Naive thymus-derived CD8-positive, alpha-beta T cell (primary cell): ENCODE measurements around the gene MTRFR. TPM values are rescaled to one million over a fixed set of nuclear protein-coding genes. Genes with fewer than 3 reads are reported as not detected.
"Not testable (repeated sequence)": the region's sequence is repeated elsewhere in the genome, so short reads cannot be mapped to it uniquely, and the experiment has no call there.

Source experiments
- ATAC-seq, 2 donors: fragments of 150-1000 bp; cut with Tn5 transposase in 1 of 2; sonication (Bioruptor Pico), chemical (Tn5 transposase) in 1 of 2; 1 replicate in 1 of 2; 2 replicates in 1 of 2; pipeline ENCODE4 v1.10.0; 2021; ENCODE audit warnings: mild to moderate bottlenecking in 2 of 2, moderate library complexity in 2 of 2
- POLR2A ChIA-PET: fragments of 350-600 bp; sonication (Branson Sonifier 250); formaldehyde crosslinking; loops from one replicate; lab custom pipeline; 2021; ENCODE audit warnings: antibody characterized with exemption; lab: Charles Lee
- DNase-seq, 10 donors: peaks; one replicate each; pipeline versions ENCODE4 v3.0.0 to v3.0.0-alpha.2; 2020 to 2022
- H3K27ac Mint-ChIP-seq, 10 donors: one replicate each; pipeline ENCODE4 v1.8.0; 2020 to 2022; ENCODE audit warnings: mild to moderate bottlenecking in 10 of 10, mixed read lengths in 10 of 10, moderate library complexity in 4 of 10, inconsistent platforms in 1 of 10
- H3K27me3 Mint-ChIP-seq, 5 donors: one replicate each; pipeline ENCODE4 v1.8.0; 2021 to 2022; ENCODE audit warnings: mixed read lengths in 5 of 5
- H3K36me3 Mint-ChIP-seq, 3 donors: one replicate each; pipeline ENCODE4 v1.8.0; 2020 to 2022; ENCODE audit warnings: mixed read lengths in 3 of 3, mild to moderate bottlenecking in 2 of 3, inconsistent platforms in 1 of 3
- H3K4me1 Mint-ChIP-seq, 4 donors: one replicate each; pipeline ENCODE4 v1.8.0; 2021 to 2022; ENCODE audit warnings: mixed read lengths in 4 of 4
- H3K4me3 Mint-ChIP-seq, 10 donors: one replicate each; pipeline ENCODE4 v1.8.0; 2020 to 2022; ENCODE audit warnings: mild to moderate bottlenecking in 10 of 10, mixed read lengths in 10 of 10, moderate library complexity in 6 of 10, inconsistent platforms in 1 of 10
- H3K9me3 Mint-ChIP-seq, 9 donors: one replicate each; pipeline ENCODE4 v1.8.0; 2020 to 2022; ENCODE audit warnings: mixed read lengths in 9 of 9, mild to moderate bottlenecking in 3 of 9, inconsistent platforms in 1 of 9, moderate library complexity in 1 of 9
- polyA plus RNA-seq, 3 donors: library from polyadenylated mRNA; unstranded; fragments of 300-500 nt; fragmentation: Illumina TruSeq; gene quantifications; one replicate each; pipeline ENCODE4 v1.2.3, GENCODE V29; 2021
- total RNA-seq, 8 experiments: library from RNA in 2 of 8; stranded (reverse) in 2 of 8; gene quantifications; one replicate each; pipeline ENCODE4 v1.2.3 and lab custom pipeline; 2021 to 2026

Gene MTRFR
- total and polyA plus RNA-seq, 5 experiments from 2014 or later, result 45.2 to 63.6 (median 61.0) TPM

GRCh38 chr12:123250471-123251383 lies 17.5 kb downstream of the MTRFR start:
- POLR2A ChIA-PET, result interaction anchor here (1.2 kb wide), 1 partner anchor 17 kb away, joined by 11 read pairs; the partner anchor contains the start of genes MPHOSPH9 and MTRFR
- Mint-ChIP-seq H3K9me3 (peaks cover 0 to 5% (median 0%) of the 10 kb centered on the region in 9 donors), H3K4me1 (peaks cover 36 to 68% (median 62%) of the 10 kb centered on the region in 4 donors), H3K27me3 (no peaks in the 10 kb centered on the region), H3K36me3 (peaks cover 0 to 68% (median 16%) of the 10 kb centered on the region in 3 donors), H3K27ac (peak overlapping the region; percentile 63 to 89 (median 74)), H3K4me3 (peak overlapping the region in 8 of 10 donors; percentile 26 to 68 (median 48))
- ATAC-seq, result no peak
- no peak for DNase-seq

DNA sequence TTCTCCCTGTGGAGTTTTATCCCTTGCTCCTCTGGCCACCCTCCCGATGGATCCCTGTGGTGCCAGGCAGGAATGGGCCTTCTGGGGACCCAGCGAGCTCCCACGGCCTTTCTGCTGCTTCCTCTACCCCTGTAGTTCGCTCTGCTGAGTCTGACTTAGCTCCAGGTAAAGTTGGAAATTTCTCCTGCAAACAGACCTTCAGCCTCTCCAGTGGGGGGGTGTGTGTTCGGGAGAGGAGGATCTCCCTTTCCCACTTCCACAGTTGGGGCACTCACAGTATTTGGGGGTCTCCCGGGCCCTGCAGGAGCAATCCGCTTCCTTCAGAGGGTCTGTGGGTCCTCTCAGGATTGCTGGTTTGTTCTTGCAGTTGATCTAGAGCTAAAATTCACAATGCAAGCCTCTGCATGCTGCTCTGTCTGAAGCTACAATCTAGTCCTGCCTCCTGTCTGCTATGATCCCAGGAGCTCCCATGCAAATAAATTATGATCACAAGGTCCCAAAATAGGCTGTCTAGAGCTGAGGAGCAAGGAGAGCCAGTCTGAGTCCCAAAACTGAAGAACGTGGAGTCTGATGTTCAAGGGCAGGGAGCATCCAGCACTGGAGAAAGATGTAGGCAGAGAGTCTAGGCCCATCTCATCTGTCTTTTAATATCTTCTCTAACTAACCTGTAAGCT lies 18.3 kb downstream of the MTRFR start:
- ATAC-seq (no peak), DNase-seq (no peak)
- H3K9me3 Mint-ChIP-seq, result peaks cover 0 to 5% (median 0%) of the 10 kb centered on the region in 9 donors
- peak overlapping the region in 4 of 10 donors; percentile 26 to 57 (median 38) for H3K4me3 Mint-ChIP-seq
- H3K27me3 Mint-ChIP-seq, result no peaks in the 10 kb centered on the region
- peaks cover 0 to 72% (median 16%) of the 10 kb centered on the region in 3 donors for H3K36me3 Mint-ChIP-seq
- H3K4me1 Mint-ChIP-seq, result peaks cover 35 to 63% (median 55%) of the 10 kb centered on the region in 4 donors
- POLR2A ChIA-PET, result interaction anchor here (1.2 kb wide), 1 partner anchor 18 kb away, joined by 11 read pairs; the partner anchor contains the start of genes MPHOSPH9 and MTRFR
- H3K27ac Mint-ChIP-seq, result peak overlapping the region in 9 of 10 donors; percentile 5 to 89 (median 66)

DNA sequence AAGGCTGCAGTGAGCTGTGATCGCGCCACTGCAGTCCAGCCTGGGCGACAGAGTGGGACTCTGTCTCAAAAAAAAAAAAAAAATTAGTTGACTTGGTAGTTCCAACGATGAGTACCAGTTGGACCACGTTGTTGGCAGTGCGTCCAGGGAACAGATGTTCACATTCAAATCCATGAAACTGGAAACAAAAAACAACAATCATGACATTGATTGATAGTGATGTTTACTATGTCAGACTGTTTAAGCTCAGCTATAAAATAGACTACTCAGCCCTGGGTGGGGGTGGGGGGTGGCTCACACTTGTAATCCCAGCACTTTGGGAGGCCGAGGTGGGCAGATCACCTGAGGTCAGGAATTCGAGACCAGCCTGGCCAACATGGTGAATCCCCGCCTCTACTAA lies 19.1 kb downstream of the MTRFR start:
- not testable (repeated sequence) for ATAC-seq, H3K4me3 Mint-ChIP-seq, H3K9me3 Mint-ChIP-seq, DNase-seq, H3K27me3 Mint-ChIP-seq
- Mint-ChIP-seq H3K4me1 (peaks cover 30 to 55% (median 48%) of the 10 kb centered on the region in 4 donors), H3K36me3 (peaks cover 0 to 73% (median 20%) of the 10 kb centered on the region in 3 donors), H3K27ac (peak overlapping the region in 2 of 10 donors; percentile 34 to 73)
- POLR2A ChIA-PET, result interaction anchor here (1.6 kb wide), 1 partner anchor 10 kb away, joined by 4 read pairs; no protein-coding TSS in a partner anchor

DNA sequence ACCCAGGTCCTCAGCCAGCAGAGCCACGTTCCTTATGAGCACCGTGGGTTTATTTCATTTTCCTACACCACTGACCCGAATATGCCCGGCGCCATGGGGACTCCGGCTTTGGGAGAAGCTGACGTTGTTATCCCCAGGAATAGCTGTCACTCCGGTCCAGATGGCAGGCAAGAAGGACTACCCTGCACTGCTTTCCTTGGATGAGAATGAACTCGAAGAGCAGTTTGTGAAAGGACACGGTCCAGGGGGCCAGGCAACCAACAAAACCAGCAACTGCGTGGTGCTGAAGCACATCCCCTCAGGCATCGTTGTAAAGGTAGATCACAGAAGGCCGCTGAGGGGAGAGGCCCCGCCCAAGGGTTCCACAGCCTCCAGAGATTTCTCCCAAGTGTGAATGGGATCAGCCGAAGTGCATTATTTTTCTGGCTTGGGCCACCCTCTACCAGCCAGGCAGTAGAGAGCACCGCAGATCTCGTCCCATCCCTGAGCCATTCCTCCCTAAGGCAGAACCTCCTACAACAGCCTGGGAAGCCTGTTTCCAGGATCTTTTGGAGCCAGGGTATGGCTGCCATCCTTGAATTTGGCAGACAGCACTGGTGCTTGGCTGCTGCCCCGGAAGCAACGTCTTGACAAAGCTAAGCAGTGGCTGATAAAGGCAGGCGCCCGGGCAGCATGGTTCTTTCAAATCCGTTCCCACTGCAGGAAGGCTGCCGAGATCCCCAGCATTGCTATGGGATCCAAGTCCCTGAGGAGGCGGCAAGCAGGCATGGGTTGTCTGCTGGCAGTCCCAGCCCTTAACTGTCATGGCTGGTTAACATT lies 20.6 kb downstream of the MTRFR start:
- Mint-ChIP-seq H3K4me3 (no peak overlapping the region), H3K4me1 (peaks cover 24 to 40% (median 34%) of the 10 kb centered on the region in 4 donors), H3K36me3 (peaks cover 0 to 69% (median 12%) of the 10 kb centered on the region in 3 donors), H3K27ac (peak overlapping the region in 4 of 10 donors; percentile 20 to 68 (median 46)), H3K9me3 (no peaks in the 10 kb centered on the region), H3K27me3 (no peaks in the 10 kb centered on the region)
- DNase-seq (no peak), ATAC-seq (no peak)
- POLR2A ChIA-PET, result interaction anchor here (0.5 to 1.6 kb wide), 2 partner anchors 12 to 458 kb away, joined by 3 to 4 read pairs; no protein-coding TSS in a partner anchor

DNA sequence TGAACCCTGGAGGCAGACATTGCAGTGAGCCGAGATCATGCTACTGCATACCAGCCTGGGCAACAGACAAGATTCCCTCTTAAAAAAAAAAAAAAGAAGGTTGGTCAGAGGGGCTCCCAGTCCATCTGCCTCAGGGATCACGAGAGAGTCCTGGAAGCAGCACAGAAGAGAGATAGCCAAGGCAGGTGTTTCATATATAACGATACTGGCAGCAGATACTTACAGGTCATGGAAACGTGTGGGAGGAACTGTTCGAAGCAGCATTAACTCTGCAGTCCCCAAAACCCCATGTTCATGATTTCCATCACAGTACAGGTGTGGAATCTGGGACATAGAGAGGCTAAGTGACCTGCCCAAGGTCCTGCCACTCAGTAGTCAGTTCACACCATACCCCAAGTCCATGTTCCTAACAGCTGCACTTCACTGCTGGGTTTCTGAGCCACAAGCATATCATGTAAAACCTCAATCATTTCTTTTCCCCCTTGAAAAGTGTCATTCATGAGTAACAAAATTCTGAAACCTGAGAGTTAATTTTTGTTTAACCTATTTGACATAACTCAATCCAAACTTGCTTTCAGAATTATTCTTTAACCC lies 21.7 kb downstream of the MTRFR start:
- Mint-ChIP-seq H3K27ac (peak overlapping the region in 2 of 10 donors; percentile 63 to 72), H3K36me3 (peaks cover 0 to 73% (median 9%) of the 10 kb centered on the region in 3 donors), H3K4me3 (no peak overlapping the region), H3K4me1 (peaks cover 22 to 33% (median 28%) of the 10 kb centered on the region in 4 donors), H3K9me3 (no peaks in the 10 kb centered on the region), H3K27me3 (no peaks in the 10 kb centered on the region)
- DNase-seq, result no peak
- ATAC-seq, result no peak
- POLR2A ChIA-PET, result interaction anchor here (0.6 kb wide), 1 partner anchor 43 kb away, joined by 6 read pairs; no protein-coding TSS in a partner anchor

DNA sequence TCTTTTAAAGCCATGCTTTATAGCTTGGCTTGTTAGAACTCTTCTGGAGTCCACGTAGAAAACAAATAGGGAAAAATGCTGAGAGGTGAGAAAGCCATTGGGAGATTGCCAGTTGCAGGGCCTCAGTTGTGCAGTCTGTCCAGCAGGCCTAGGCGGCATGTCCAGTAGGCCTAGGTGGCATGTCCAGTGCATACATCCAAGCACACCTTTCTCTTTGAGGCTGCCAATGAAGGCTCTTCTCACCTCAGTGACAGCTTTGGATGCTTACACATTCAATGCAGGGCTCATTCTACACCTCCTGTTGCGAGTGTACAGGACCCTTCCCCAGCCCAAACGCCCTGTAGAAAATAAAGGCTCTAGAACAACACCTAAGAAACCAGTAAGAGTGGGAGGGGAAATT lies 25.4 kb downstream of the MTRFR start:
- Mint-ChIP-seq H3K36me3 (peaks cover 0 to 54% (median 9%) of the 10 kb centered on the region in 3 donors), H3K27me3 (no peaks in the 10 kb centered on the region), H3K27ac (peak overlapping the region in 3 of 10 donors; percentile 32 to 75 (median 71)), H3K4me3 (no peak overlapping the region), H3K9me3 (no peaks in the 10 kb centered on the region), H3K4me1 (peaks cover 2 to 4% (median 3%) of the 10 kb centered on the region in 4 donors)
- DNase-seq (no peak), ATAC-seq (no peak)
- POLR2A ChIA-PET, result interaction anchor here (1.3 kb wide), 1 partner anchor 19 kb away, joined by 3 read pairs; no protein-coding TSS in a partner anchor

DNA sequence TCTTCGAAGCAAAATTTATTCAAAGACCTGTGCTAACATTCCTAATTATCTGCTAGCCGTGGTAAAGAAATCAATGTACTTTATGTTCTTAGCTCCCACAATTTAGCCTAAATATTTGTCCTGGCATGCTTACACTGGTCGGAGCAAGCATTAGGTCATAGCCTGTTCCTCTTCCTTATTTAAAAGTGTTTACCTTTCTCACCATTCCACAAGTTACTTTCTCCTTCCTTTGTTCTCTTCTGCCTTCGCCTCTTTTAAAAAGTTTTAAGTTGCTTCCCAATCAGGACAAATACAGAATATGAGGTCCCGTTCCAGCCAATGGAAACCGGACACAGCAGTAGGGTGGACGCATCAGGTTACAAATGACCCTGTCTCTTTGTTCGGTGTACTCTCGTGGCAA lies 26.8 kb downstream of the MTRFR start:
- Mint-ChIP-seq H3K4me3 (no peak overlapping the region), H3K4me1 (peaks cover 0 to 5% (median 2%) of the 10 kb centered on the region in 4 donors), H3K27me3 (no peaks in the 10 kb centered on the region), H3K27ac (peak overlapping the region in 6 of 10 donors; percentile 4 to 63 (median 54)), H3K9me3 (no peaks in the 10 kb centered on the region), H3K36me3 (peaks cover 0 to 39% (median 9%) of the 10 kb centered on the region in 3 donors)
- no peak for ATAC-seq
- no peak for DNase-seq
- POLR2A ChIA-PET, result interaction anchor here (1.9 kb wide), 1 partner anchor 10 kb away, joined by 3 read pairs; no protein-coding TSS in a partner anchor

DNA sequence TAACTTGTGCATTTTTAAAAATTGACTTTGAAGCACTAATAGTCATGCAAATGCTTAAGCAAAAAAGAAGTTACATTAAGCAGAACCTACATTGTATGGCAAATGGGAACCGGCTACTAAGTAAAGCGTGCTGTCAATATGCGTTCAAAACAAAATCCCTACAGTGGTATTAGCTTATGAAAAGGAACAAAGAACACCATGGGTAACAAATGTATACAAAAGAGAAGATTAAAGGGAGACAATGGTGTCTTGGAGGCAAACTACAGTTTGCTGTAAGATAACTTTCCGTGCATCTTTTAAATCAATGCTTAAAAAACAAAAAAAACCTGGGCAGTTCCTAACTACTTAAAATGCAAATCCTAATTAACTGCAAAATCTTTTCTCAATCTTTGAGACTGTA lies 28.0 kb downstream of the MTRFR start:
- H3K27ac Mint-ChIP-seq, result peak overlapping the region in 3 of 10 donors; percentile 16 to 80 (median 53)
- no peak overlapping the region for H3K4me3 Mint-ChIP-seq
- ATAC-seq (no peak), DNase-seq (no peak)
- peaks cover 0 to 2% (median under 1%) of the 10 kb centered on the region in 4 donors for H3K4me1 Mint-ChIP-seq
- H3K9me3 Mint-ChIP-seq, result no peaks in the 10 kb centered on the region
- H3K27me3 Mint-ChIP-seq, result no peaks in the 10 kb centered on the region
- POLR2A ChIA-PET, result interaction anchor here (1.9 kb wide), 1 partner anchor 9 kb away, joined by 3 read pairs; no protein-coding TSS in a partner anchor
- peaks cover 0 to 28% (median 9%) of the 10 kb centered on the region in 3 donors for H3K36me3 Mint-ChIP-seq

DNA sequence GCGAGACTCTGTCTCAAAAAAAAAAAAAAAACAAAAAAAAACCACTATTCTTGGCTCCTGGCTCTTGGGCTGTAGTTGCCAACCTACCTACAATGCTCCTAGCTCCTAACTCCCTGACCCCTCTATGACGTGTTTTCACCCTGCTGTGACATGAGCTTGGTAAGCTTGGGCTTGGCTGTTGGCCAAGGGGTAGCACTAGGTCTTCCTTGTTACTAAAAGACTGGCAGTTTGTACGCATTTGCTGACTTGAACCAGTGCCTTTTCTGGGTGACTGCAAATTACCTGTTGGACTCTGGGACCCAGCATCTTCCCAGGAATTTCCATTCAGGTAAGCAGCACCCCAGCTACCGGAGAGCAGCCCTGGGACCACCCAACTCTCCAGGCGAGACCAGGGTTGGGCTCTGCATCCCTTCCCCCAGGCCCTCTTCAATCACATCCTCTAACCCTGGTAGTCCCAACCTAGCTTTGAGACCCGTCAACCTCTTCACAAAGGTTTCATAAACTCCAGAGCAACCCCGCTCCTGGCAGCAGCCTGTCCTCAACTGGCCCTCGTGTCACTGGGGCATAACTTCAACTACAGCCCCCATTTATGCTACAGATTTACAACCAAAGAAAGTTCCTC lies 30.1 kb downstream of the MTRFR start:
- POLR2A ChIA-PET, result interaction anchor here (0.7 to 1.0 kb wide), 2 partner anchors 102 to 112 kb away, joined by 3 to 8 read pairs; no protein-coding TSS in a partner anchor
- no peaks in the 10 kb centered on the region for H3K27me3 Mint-ChIP-seq
- peak overlapping the region in 3 of 10 donors; percentile 14 to 57 (median 34) for H3K27ac Mint-ChIP-seq
- H3K4me3 Mint-ChIP-seq, result no peak overlapping the region
- peaks cover 0 to 10% (median 2%) of the 10 kb centered on the region in 3 donors for H3K36me3 Mint-ChIP-seq
- H3K9me3 Mint-ChIP-seq, result no peaks in the 10 kb centered on the region
- H3K4me1 Mint-ChIP-seq, result peaks cover 5 to 10% (median 7%) of the 10 kb centered on the region in 4 donors
- no peak for DNase-seq
- ATAC-seq, result no peak

DNA sequence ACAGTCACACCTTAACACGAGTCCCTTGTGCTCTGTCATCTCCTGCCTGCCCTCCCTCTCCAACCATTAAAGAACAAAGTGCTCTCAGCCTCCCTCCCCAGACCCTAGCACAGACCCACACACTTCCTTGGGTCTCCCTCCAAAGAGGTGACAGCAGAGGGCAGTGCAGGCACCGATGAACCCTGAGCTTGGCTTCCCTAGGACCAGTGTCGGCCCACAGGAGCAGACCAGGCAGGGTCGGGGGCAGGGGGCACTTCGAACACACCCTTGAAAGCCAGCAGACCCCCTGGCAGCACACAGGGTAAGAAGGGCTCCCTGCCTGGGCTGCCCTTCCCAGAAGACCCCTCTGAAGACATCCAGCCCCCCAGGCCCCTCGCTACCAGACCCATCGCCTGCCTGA lies 31.4 kb downstream of the MTRFR start:
- no peaks in the 10 kb centered on the region for H3K9me3 Mint-ChIP-seq
- H3K4me3 Mint-ChIP-seq, result no peak overlapping the region
- H3K27ac Mint-ChIP-seq, result peak overlapping the region in 3 of 10 donors; percentile 25 to 83 (median 34)
- H3K27me3 Mint-ChIP-seq, result no peaks in the 10 kb centered on the region
- ATAC-seq (no peak), DNase-seq (no peak)
- peaks cover 11 to 22% (median 20%) of the 10 kb centered on the region in 4 donors for H3K4me1 Mint-ChIP-seq
- POLR2A ChIA-PET, result interaction anchor here (1.7 kb wide), 1 partner anchor 31 kb away, joined by 5 read pairs; the partner anchor contains the start of genes MPHOSPH9 and MTRFR
- peaks cover 0 to 2% (median 0%) of the 10 kb centered on the region in 3 donors for H3K36me3 Mint-ChIP-seq
